HG02759 (cell line): ENCODE measurements around the gene USP4.
"Not testable (repeated sequence)": the region's sequence is repeated elsewhere in the genome, so short reads cannot be mapped to it uniquely, and the experiment has no call there.

Experiments used
- ATAC-seq: cut with Tn5 transposase; IDR thresholded peaks from one replicate; pipeline ENCODE4 v1.9.1; 2021; ENCODE audit warnings: mild to moderate bottlenecking, moderate library complexity; ENCODE audit not compliant: unreplicated experiment

The USP4 gene

GRCh38 chr3:49255112-49255511 is 84.7 kb downstream of the USP4 start:
- no peak for ATAC-seq

DNA sequence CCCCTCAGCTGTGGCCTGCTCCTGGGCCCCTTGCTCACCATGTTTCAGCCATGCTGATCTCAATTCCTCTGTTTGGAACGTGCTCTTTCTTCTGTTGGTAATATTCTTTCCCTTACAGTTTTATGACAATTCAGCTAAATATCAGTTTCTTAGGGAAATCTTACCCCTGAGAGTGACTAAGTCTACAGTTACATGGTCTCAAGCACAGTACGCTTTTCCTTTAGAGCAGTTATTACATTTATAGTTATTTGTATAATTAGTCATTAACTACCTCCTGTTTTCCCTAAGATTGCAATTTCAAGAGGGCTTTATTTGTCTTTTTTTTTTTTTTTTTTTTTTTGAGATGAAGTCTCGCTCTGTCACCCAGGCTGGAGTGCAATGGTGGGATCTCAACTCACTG is 86.3 kb downstream of the USP4 start:
- ATAC-seq = no peak

- ATAC-seq = no peak
These were observed 91.0 kb downstream of the USP4 start for GRCh38 chr3:49248840-49249227.

- no peak for ATAC-seq
These were observed 95.2 kb downstream of the USP4 start for GRCh38 chr3:49244581-49245205.

GRCh38 chr3:49240091-49240490 is 99.8 kb downstream of the USP4 start:
- ATAC-seq = not testable (repeated sequence)

DNA sequence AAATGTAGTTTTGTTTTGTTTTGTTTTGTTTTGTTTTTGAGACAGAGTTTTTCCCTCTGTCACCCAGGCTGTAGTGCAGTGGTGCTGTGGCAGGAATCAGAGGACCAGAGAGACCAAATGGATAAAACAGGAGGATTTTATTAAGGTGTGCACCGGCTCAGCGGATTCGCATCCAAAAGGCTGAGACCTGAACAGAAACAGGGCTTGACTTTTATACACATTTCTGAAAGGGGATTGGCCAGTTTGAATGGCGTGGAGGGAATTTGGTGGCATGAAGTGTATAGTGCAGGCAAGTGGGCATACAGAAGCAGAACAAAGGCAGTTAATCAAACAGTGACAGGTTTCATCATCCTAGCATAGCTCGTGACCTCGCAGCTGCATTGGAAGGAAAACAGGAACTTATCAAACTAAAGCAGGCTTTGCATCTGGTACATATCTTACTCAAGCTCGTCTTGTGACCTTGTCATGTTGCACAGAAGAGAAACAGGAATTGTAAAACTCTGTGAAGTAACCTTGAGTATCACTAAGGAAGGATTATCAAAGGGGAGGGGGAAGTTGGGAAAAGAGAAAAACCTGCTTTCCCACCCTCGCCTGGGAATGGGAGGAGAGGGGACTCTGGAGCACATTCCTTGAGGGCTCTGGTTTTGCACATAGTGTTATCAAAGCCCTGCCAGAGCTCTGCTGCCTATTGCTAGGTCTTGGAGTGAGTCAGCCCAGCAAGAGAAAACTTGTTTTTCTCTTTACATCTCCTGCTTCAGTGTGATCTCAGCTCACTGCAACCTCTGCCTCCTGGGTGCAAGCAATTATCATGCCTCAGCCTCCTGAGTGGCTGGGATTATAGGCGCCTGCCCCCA is 101.4 kb downstream of the USP4 start:
- no peak for ATAC-seq

DNA sequence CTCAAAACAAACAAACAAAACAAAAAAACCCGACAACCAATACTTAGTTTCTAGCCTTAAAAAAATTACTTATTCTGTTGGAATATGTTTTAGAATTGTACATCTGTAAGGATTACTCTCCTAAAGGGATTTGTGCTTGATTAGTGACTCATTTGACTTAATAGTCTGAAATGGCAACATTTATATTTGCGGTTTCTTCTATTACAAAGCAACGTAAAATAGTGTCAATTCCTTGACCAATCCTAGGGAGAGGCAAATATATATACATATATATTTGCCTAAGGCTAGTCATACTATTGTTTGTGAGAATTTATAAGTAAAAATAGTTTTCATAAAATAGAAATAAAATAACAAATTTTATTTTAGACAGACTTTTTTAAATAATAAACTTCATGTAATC is 102.5 kb downstream of the USP4 start:
- ATAC-seq = no peak

- ATAC-seq = no peak
These were observed 103.6 kb downstream of the USP4 start for GRCh38 chr3:49236226-49236625.

DNA sequence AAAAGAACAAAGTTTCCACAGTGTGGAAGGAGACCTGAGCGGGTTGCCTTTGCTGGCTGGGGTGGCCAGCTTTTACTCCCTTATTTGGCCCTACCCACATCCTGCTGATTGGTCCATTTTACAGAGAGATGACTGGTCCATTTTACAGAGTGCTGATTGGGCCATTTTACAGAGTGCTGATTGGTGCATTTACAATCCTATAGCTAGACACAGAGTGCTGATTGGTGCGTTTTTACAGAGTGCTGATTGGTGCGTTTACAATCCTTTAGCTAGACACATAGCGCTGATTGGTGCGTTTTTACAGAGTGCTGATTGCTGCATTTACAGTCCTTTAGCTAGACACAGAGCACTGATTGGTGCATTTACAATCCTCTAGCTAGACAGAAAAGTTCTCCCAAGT is 111.0 kb downstream of the USP4 start:
- ATAC-seq = not testable (repeated sequence)
